Left lobe of liver (tissue), 2 donors: Measurements from ENCODE around the gene CCDC158. TPM values are rescaled to one million over a fixed set of nuclear protein-coding genes. Genes with fewer than 3 reads are reported as not detected.

ENCODE experiments used
- ATAC-seq: fragments of 200-7000 bp; cut with Tn5 transposase; one replicate; pipeline ENCODE4 v1.9.1; 2020; ENCODE audit warnings: mild to moderate bottlenecking, moderate library complexity
- DNase-seq: peaks from one replicate; pipeline ENCODE4 v3.0.0-alpha.2; 2020; ENCODE audit warnings: low spot score
- total RNA-seq: library from RNA; stranded (reverse); gene quantifications from one replicate; pipeline ENCODE4 v1.2.1, GENCODE V29; 2021
- donor health status: DM: no; HTN: no; CAD: no; lungs with moderate emphysema.
- donor health status: DM: no; HTN: yes; CAD: no.

The CCDC158 gene
- 3.9 TPM for total RNA-seq

GRCh38 chr4:76420762-76421581 lies at the start of gene CCDC158:
TSS of gene CCDC158 (minus strand) at chr4:76421141. CDS start at chr4:76403207, 17,934 bp downstream.
- DNase-seq (peak; percentile 69), ATAC-seq (peak; percentile 86)

- ATAC-seq (no peak), DNase-seq (no peak)
Observed at GRCh38 chr4:76470532-76470931, 49.6 kb upstream of the CCDC158 start.

GRCh38 chr4:76470064-76470463 lies 49.1 kb upstream of the CCDC158 start:
- ATAC-seq (no peak), DNase-seq (no peak)

- DNase-seq (peak; percentile 58), ATAC-seq (peak; percentile 79)
Observed at GRCh38 chr4:76463568-76463967, 42.6 kb upstream of the CCDC158 start.

- DNase-seq (no peak), ATAC-seq (no peak)
Observed at GRCh38 chr4:76459291-76459723, 38.4 kb upstream of the CCDC158 start.

GRCh38 chr4:76458825-76459224 lies 37.9 kb upstream of the CCDC158 start:
- ATAC-seq, result no peak
- no peak for DNase-seq

GRCh38 chr4:76458297-76458696 lies 37.4 kb upstream of the CCDC158 start:
- DNase-seq, result no peak
- ATAC-seq, result peak; percentile 23

- ATAC-seq, result peak; percentile 37
- DNase-seq, result no peak
Observed at GRCh38 chr4:76457885-76458284, 36.9 kb upstream of the CCDC158 start.

- peak; percentile 66 for ATAC-seq
Observed at GRCh38 chr4:76454073-76454472, 33.1 kb upstream of the CCDC158 start.

GRCh38 chr4:76453232-76453631 lies 32.3 kb upstream of the CCDC158 start:
- no peak for ATAC-seq
- DNase-seq, result no peak

More at GRCh38 chr4:76454073-76454472, 33.1 kb upstream of the CCDC158 start:
- DNase-seq, result peak; percentile 72

- no peak for DNase-seq
Observed at GRCh38 chr4:76449833-76450232, 28.9 kb upstream of the CCDC158 start.

GRCh38 chr4:76449362-76449767 lies 28.4 kb upstream of the CCDC158 start:
- ATAC-seq, result no peak
- no peak for DNase-seq

More at GRCh38 chr4:76449833-76450232, 28.9 kb upstream of the CCDC158 start:
- ATAC-seq, result peak; percentile 72

GRCh38 chr4:76448211-76448610 lies 27.3 kb upstream of the CCDC158 start:
- DNase-seq (peak; percentile 53), ATAC-seq (peak; percentile 68)

- DNase-seq (no peak), ATAC-seq (no peak)
Observed at GRCh38 chr4:76447393-76447851, 26.5 kb upstream of the CCDC158 start.

- DNase-seq (no peak), ATAC-seq (no peak)
Observed at GRCh38 chr4:76445911-76446310, 25.0 kb upstream of the CCDC158 start.

- no peak for ATAC-seq
- no peak for DNase-seq
Observed at GRCh38 chr4:76443376-76443775, 22.4 kb upstream of the CCDC158 start.

- ATAC-seq, result no peak
- DNase-seq, result no peak
Observed at GRCh38 chr4:76442807-76443206, 21.9 kb upstream of the CCDC158 start.

- ATAC-seq, result no peak
- DNase-seq, result no peak
Observed at GRCh38 chr4:76441881-76442280, 20.9 kb upstream of the CCDC158 start.

GRCh38 chr4:76439491-76439890 lies 18.6 kb upstream of the CCDC158 start:
- DNase-seq (no peak), ATAC-seq (no peak)

- ATAC-seq, result no peak
Observed at GRCh38 chr4:76435528-76436319, 14.8 kb upstream of the CCDC158 start.

GRCh38 chr4:76434901-76435527 lies 14.1 kb upstream of the CCDC158 start, which contains the start of gene SHROOM3:
TSS of gene SHROOM3 (plus strand) at chr4:76435229. CDS start at chr4:76436053, 824 bp downstream.
- DNase-seq (no peak), ATAC-seq (no peak)

More at GRCh38 chr4:76435528-76436319, 14.8 kb upstream of the CCDC158 start:
- no peak for DNase-seq
